Stomach smooth muscle (tissue), 2 donors: ENCODE data around the gene MYH6.
"Not testable (repeated sequence)": the region's sequence is repeated elsewhere in the genome, so short reads cannot be mapped to it uniquely, and the experiment has no call there.

ENCODE experiments used
- H3K27ac ChIP-seq: one replicate; pipeline ENCODE4 v1.7.0; 2013; ENCODE audit warnings: mild to moderate bottlenecking, low read length, inconsistent platforms
- H3K27me3 ChIP-seq, 2 donors: one replicate each; pipeline ENCODE4 v1.7.0; 2013; ENCODE audit warnings: low read length in 2 of 2; ENCODE audit not compliant: insufficient read depth in 2 of 2, control insufficient read depth in 1 of 2
- H3K36me3 ChIP-seq, 2 donors: one replicate each; pipeline ENCODE4 v1.7.0; 2013; ENCODE audit warnings: low read length in 2 of 2; ENCODE audit not compliant: control insufficient read depth in 2 of 2, insufficient read depth in 2 of 2
- H3K4me1 ChIP-seq: one replicate; pipeline ENCODE4 v1.7.0; 2013; ENCODE audit warnings: low read length; ENCODE audit not compliant: control insufficient read depth, insufficient read depth
- H3K4me3 ChIP-seq, 2 donors: one replicate each; pipeline ENCODE4 v1.7.0; 2013; ENCODE audit warnings: low read length in 2 of 2
- H3K9ac ChIP-seq, 2 donors: one replicate each; pipeline ENCODE4 v1.7.0; 2013; ENCODE audit warnings: low read length in 2 of 2, mild to moderate bottlenecking in 1 of 2
- H3K9me3 ChIP-seq, 2 donors: one replicate each; pipeline ENCODE4 v1.7.0; 2013; ENCODE audit warnings: low read length in 2 of 2; ENCODE audit not compliant: control insufficient read depth in 2 of 2
- donor health status: healthy.
- donor health status: Pancreatic carcinoma.

Gene MYH6

DNA sequence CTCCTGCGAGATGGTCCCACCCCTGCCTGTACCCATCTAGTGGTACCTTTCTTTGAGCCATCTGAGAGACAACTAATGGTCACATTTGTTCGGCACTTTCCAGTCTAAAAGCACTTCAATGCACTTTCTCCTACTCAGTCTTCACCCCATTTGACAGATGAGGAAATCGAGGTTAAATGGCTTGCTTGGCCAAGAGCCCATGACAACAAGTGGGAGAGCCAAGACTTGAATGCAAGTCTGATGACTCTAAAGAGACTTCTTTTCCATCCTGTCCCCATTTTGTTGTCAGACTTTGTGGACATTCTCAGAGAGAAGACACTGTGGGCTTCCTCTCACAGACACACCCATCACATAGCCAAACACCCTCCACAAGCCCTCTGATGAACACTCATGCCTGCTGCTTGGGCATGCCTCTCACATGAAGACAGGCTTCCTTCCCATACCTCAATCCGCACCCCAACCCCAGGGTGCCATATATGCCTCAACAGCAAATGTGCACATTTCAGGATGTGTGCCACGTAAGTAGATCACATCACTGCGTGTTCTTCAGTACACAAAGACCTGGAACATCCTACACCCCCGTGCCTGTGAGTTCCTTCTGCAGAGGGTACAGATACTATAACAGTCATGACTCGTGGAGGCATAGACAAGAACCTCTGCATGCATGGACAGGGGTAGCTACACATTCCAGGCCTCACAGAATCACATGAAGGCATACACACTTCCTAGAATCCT is 26.6 kb upstream of the MYH6 start:
- Histone ChIP-seq H3K9me3 (no peaks in the 10 kb centered on the region), H3K4me1 (peaks cover 11% of the 10 kb centered on the region), H3K4me3 (no peak overlapping the region), H3K9ac (no peak overlapping the region), H3K27me3 (no peaks in the 10 kb centered on the region), H3K36me3 (no peaks in the 10 kb centered on the region), H3K27ac (no peak overlapping the region)

DNA sequence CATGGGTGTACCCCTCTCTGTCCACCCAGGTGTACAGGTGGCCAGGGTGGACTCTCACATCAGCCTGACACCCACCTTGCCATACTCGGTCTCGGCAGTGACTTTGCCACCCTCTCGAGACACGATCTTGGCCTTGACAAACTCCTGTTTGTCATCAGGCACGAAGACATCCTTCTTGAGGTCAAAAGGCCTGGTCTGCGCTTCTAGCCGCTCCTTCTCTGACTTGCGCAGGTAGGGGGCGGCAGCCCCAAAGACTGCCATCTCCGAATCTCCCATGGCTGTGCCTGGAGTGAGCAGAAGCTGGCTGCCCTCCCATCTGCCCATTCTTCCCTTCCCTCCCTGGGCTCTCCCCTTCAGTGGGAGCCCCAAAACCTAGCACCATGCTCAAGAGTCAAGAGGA is 25.4 kb upstream of the MYH6 start:
- Histone ChIP-seq H3K4me3 (no peak overlapping the region), H3K9ac (no peak overlapping the region), H3K36me3 (no peaks in the 10 kb centered on the region), H3K27ac (no peak overlapping the region), H3K4me1 (peaks cover 6% of the 10 kb centered on the region), H3K9me3 (no peaks in the 10 kb centered on the region), H3K27me3 (peaks cover 0 to 2% of the 10 kb centered on the region in 2 donors)

DNA sequence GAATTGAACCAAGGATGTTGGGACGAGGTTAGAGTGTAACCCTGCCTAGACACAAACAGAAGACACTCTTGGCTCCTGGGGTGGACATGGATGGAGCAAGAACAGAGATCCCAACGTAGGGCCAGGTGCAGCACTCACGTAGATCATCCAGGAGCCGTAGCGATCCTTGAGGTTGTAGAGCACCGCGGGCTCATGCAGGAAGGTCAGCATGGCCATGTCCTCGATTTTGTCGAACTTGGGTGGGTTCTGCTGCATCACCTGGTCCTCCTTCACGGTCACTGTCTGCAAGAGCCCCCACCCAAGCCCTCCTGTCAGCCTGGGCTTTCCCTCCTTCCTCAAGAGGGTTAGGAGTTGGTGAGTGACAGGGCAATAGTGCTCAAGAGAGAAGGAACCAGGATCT is 24.9 kb upstream of the MYH6 start:
- no peak overlapping the region for H3K4me3 ChIP-seq
- no peaks in the 10 kb centered on the region for H3K36me3 ChIP-seq
- peaks cover 2% of the 10 kb centered on the region for H3K4me1 ChIP-seq

DNA sequence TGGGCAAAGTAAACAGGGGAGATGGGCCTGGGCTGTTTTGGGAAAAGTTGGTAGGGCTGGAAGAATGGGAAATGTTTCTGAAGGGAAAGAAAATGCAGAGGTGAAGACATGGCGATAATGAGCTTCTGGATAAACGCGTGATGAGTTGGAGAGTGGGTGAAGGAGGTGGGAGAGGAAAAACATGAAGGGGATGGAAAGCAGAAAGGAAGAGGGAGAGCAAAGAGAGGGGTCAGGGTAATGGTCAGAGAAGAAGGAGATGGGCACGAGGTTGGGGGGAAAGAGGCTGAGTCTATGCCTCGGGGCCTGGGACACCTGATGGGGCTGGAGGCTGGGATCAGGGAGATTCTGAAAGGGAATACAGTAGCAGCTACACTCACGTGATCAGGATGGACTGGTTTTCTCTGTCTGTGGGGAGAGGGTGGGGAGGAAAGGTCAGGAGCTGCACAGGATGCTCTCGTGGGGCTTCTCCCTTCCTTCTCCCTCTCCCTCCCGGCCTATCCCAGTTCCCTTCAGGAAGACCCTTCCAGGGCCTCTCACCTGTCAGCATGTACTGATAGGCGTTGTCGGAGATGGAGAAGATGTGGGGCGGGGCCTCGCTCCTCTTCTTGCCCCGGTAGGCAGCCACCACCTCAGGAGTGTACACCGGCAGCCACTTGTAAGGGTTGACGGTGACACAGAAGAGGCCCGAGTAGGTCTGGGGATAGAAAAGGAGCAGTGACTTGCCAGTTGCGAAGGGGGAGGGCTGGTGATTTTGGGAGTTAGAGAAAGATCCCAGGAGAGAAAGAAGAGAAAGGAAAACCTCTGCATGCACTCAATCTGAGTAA is 24.2 kb upstream of the MYH6 start:
- H3K9me3 ChIP-seq = no peaks in the 10 kb centered on the region
- H3K9ac ChIP-seq = no peak overlapping the region
- H3K27me3 ChIP-seq = peaks cover 0 to 4% of the 10 kb centered on the region in 2 donors
- no peaks in the 10 kb centered on the region for H3K36me3 ChIP-seq
- H3K27ac ChIP-seq = no peak overlapping the region
- H3K4me3 ChIP-seq = no peak overlapping the region
- H3K4me1 ChIP-seq = no peaks in the 10 kb centered on the region

More for the DNA sequence above, 24.9 kb upstream of the MYH6 start:
- Histone ChIP-seq H3K9me3 (no peaks in the 10 kb centered on the region), H3K27ac (no peak overlapping the region), H3K27me3 (peaks cover 0 to 2% of the 10 kb centered on the region in 2 donors), H3K9ac (no peak overlapping the region)

DNA sequence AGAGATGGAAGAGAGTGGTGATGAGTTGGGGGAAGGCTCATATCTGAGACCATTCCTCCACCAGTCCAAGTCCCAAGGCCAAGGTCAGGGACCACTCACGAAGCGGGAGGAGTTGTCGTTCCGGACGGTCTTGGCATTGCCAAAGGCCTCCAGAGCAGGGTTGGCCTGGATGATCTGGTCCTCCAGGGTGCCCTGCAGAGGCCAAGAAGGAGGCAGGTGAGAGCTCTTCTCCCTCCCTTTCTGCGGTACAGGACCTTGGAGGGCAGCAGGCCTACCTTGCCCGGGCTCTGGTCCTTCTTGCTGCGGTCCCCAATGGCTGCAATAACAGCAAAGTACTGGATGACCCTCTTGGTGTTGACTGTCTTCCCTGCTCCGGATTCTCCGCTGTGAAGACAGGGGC is 23.4 kb upstream of the MYH6 start:
- no peak overlapping the region for H3K9ac ChIP-seq
- H3K27ac ChIP-seq = no peak overlapping the region
- no peak overlapping the region for H3K4me3 ChIP-seq
- H3K9me3 ChIP-seq = no peaks in the 10 kb centered on the region
- no peaks in the 10 kb centered on the region for H3K4me1 ChIP-seq
- H3K27me3 ChIP-seq = peaks cover 0 to 4% of the 10 kb centered on the region in 2 donors
- no peaks in the 10 kb centered on the region for H3K36me3 ChIP-seq

DNA sequence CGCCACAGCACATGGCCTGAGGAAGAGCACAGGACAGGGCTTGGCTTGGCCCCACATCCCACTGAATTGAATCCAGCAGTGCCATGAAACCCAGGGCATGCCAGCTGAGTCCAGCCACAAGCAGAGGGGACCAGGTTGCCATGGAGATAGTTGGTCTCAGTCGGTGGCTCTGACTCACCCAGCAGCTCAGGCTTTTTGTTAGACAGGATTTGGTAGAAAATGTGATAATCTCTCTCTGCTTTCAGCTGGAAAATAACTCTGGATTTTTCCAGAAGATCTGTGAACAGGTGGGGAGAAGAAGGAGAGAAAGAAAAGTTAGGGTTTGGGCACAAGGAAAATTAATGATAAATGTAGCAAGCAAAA is 22.6 kb upstream of the MYH6 start:
- no peak overlapping the region for H3K4me3 ChIP-seq
- H3K9ac ChIP-seq = no peak overlapping the region
- no peak overlapping the region for H3K27ac ChIP-seq
- no peaks in the 10 kb centered on the region for H3K9me3 ChIP-seq
- H3K36me3 ChIP-seq = no peaks in the 10 kb centered on the region
- peaks cover 0 to 4% of the 10 kb centered on the region in 2 donors for H3K27me3 ChIP-seq
- H3K4me1 ChIP-seq = no peaks in the 10 kb centered on the region

DNA sequence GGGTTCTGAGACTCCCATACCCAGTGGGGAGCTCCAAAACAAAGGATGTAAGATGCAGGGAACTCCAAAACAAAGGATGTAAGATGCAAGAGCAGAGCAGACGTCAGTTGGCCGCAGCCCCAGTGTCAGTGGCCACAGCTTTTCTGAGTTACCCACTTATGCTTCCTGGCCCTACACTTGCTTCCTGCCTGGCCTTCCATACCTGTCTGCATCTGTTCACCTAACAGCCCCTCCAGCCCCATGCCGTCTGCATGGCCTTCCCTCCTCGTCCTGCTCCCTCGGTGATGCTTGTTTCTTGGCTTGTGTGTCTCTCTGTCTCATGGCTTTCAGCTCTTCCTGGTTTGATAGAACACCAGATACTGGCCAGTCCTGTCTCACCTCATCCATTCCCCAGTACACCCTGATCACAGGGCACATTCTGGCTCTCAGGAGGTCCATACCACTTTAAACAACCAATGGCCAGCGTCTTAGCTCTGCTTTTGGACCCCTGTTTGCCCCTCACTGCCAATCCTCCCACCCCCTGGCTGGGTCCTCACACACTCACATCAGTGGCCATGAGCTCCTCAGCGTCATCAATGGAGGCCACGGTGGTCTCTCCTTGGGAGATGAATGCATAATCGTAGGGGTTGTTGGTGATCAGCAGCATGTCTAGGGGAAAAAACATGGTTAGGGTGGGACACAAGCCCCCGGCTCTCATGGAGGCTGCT is 22.1 kb upstream of the MYH6 start:
- H3K27ac ChIP-seq = no peak overlapping the region
- H3K9me3 ChIP-seq = no peaks in the 10 kb centered on the region
- H3K36me3 ChIP-seq = no peaks in the 10 kb centered on the region
- H3K4me3 ChIP-seq = no peak overlapping the region
- H3K9ac ChIP-seq = no peak overlapping the region
- peaks cover 0 to 4% of the 10 kb centered on the region in 2 donors for H3K27me3 ChIP-seq
- H3K4me1 ChIP-seq = no peaks in the 10 kb centered on the region

DNA sequence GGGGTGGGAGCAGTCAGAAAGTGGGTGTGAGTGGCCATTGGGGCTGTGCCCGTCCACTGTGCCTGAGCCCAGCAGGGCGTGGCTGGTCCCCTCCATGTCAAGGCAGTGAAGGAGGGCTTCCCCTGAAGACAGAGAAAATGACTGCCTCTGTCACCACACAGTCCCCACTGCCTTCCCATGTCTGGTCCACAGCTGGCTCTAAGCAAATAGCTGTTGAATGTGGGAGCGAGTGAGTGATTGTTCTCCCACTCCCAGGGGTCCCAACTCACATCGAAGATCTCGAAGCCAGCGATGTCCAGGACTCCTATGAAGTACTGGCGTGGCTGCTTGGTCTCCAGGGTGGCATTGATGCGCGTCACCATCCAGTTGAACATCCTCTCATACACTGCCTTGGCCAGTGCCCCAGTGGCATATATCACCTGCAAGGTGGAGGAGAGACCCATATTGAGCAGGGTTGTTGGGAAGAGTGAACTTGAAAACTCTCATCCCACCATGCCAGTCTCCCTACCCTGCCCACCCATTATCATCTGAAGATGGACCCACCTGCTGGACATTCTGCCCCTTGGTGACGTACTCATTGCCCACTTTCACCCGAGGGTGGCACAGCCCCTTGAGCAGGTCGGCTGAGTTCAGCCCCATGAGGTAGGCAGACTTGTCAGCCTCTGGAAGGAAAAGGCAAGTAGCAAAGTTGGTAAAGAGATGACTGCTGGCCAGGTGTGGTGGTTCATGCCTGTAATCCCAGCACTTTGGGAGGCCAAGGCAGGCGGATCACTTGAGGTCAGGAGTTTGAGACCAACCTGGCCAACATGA is 20.8 kb upstream of the MYH6 start:
- H3K27me3 ChIP-seq = peaks cover 0 to 4% of the 10 kb centered on the region in 2 donors
- H3K9me3 ChIP-seq = no peaks in the 10 kb centered on the region
- H3K4me1 ChIP-seq = no peaks in the 10 kb centered on the region
- H3K36me3 ChIP-seq = no peaks in the 10 kb centered on the region
- no peak overlapping the region for H3K4me3 ChIP-seq
- H3K27ac ChIP-seq = no peak overlapping the region
- no peak overlapping the region for H3K9ac ChIP-seq

DNA sequence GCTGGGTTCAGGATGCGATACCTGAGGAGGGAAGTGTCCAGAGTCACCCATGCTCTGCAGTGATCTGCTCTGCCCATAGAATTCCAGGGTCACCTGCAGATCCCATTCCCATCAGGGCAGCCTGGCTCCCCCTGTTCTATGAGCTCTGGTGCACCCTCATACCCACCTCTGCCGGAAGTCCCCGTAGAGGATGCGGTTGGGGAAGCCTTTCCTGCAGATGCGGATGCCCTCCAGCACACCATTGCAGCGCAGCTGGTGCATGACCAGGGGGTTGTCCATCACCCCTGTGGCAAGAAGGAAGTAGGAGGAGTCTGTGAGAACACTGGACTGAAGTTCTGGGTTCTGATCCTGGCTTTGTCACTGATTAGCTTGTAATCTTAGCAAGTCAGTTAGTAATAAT is 17.7 kb upstream of the MYH6 start:
- not testable (repeated sequence) for H3K27ac ChIP-seq, H3K9ac ChIP-seq, H3K36me3 ChIP-seq, H3K4me3 ChIP-seq, H3K27me3 ChIP-seq, H3K4me1 ChIP-seq, H3K9me3 ChIP-seq

DNA sequence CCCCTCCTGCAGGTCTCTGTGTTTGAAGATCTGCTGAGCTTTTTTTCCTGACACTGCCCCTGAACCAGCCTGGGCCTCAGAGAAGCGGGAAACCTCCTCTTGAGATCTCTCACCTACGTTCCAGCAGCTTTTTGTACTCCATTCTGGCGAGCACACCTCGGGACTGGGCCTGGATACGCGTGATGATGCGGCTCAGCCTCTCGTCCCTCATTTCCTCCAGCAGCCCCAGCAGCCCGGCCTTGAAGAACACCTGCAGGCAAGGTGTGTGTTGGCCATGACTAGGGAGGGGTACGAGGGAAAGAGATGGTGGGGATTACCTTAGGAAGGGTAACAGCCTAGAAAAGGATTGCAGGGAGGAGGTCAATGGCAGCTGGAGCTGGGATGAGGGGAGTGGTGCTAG is 17.1 kb upstream of the MYH6 start:
- H3K4me1 ChIP-seq = no peaks in the 10 kb centered on the region
- no peak overlapping the region for H3K4me3 ChIP-seq
- H3K36me3 ChIP-seq = no peaks in the 10 kb centered on the region
- no peak overlapping the region for H3K9ac ChIP-seq
- H3K9me3 ChIP-seq = no peaks in the 10 kb centered on the region
- H3K27ac ChIP-seq = no peak overlapping the region
- H3K27me3 ChIP-seq = peaks cover 0 to 4% of the 10 kb centered on the region in 2 donors
